ENCODE results near the gene PSG3.
"Not testable (repeated sequence)": the region's sequence is repeated elsewhere in the genome, so short reads cannot be mapped to it uniquely, and the experiment has no call there.

The PSG3 gene

DNA sequence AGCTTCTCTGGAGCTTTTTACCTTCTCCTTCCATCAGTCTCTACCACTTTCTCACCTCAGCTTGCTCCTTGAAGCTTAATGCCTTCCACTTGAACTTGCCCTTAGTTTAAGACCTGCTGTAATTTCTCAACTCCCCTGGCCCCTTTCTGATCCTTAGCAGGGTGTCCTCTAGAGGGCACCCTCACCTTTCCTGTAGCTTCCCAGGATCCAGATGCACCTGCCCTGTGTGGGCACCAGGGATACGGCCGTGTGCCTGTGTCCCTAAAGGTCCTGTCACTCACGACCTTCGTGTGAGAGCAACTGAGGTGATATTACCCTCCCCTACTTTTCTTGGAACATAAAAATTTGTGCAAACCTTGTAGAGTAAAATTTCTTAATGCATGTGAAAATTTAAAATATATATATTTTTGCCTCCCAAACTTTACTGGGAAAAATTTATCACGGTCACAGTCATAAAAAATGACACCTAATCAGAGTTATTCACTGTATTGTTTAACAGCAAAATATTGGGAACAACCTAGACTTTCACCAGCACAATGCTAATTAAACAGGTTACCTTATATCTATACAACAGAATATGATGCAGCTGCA, 46.4 kb downstream of the PSG3 start:
- DNase-seq = peak in 1 of 2 experiments; percentile 19

DNA sequence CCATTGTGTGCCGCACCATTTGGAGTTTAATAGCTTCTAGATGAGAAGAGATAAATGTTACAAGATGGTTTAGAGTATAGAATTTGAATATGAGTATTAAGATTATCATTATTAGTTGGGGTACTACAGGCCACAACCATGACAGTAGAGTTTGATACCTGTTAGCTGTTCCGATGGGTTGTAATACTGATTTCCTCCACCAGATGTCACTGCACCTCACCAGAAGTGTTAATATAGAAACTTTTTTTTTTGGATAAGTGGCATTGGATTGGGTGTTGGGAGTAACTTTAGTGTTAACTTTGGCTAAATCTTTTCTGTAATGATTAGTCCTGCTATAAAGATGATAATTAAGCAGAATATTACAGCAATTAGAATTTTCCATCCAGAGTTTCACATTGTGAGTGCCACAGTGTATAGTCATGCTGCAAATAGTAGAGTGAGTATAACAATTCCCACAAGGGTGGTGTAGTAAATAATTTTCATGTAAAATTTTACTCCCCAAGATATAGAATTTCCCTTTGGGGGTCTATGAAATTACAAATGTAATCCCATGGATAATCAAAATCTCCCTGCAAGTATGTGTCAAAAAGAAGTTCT, 56.3 kb downstream of the PSG3 start:
- DNase-seq = peak; percentile 0 to 1

DNA sequence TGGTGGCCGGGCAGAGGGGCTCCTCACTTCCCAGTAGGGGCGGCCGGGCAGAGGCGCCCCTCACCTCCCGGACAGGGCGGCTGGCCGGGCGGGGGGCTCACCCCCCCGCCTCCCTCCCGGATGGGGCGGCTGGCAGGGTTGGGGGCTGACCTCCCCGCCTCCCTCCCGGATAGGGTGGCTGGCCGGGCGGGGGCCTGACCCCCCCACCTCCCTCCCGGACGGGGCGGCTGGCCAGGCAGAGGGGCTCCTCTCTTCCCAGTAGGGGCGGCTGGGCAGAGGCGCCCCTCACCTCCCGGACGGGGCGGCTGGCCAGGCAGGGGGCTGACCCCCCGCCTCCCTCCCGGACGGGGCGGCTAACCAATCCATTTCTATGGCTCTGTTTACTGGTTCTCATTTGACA, 64.0 kb downstream of the PSG3 start:
- DNase-seq = not testable (repeated sequence)

- not testable (repeated sequence) for DNase-seq
Observed at GRCh38 chr19:42674549-42674948, 65.7 kb downstream of the PSG3 start.
